Urothelium cell line (cell line): ENCODE data around the gene ADAMTS1.

Source experiments
- DNase-seq: peaks from one replicate; pipeline ENCODE4 v3.0.0; 2011; ENCODE audit warnings: low spot score, mixed read lengths
- FAIRE-seq: peaks from 2 replicates; lab custom pipeline; 2011; peaks lifted over from hg19 to GRCh38; lab: Jason Lieb, UNC

The ADAMTS1 gene

GRCh38 chr21:26794597-26795411, 50.4 kb downstream of the ADAMTS1 start:
- DNase-seq (no peak), FAIRE-seq (no peak)

- FAIRE-seq = no peak
- no peak for DNase-seq
These were observed 54.9 kb downstream of the ADAMTS1 start for GRCh38 chr21:26790296-26790695.

GRCh38 chr21:26788790-26789189, 56.4 kb downstream of the ADAMTS1 start:
- DNase-seq (no peak), FAIRE-seq (no peak)
